IPS-18a (cell line): ENCODE data around the gene ARHGAP15.

ENCODE experiments used
- H3K27ac ChIP-seq: one replicate; pipeline ENCODE4 v1.5.1; 2013; ENCODE audit warnings: low read length
- H3K27me3 ChIP-seq: one replicate; pipeline ENCODE4 v1.6.1; 2013; ENCODE audit warnings: mild to moderate bottlenecking, low read length; ENCODE audit not compliant: control insufficient read depth, insufficient read depth
- H3K36me3 ChIP-seq: one replicate; pipeline ENCODE4 v1.6.1; 2013; ENCODE audit warnings: low read depth, low read length; ENCODE audit not compliant: control insufficient read depth
- H3K4me1 ChIP-seq: one replicate; pipeline ENCODE4 v1.6.1; 2013; ENCODE audit warnings: low read depth, low read length; ENCODE audit not compliant: control insufficient read depth
- H3K4me3 ChIP-seq: one replicate; pipeline ENCODE4 v1.5.1; 2013; ENCODE audit warnings: low read length
- H3K9ac ChIP-seq: one replicate; pipeline ENCODE4 v1.6.1; 2013; ENCODE audit warnings: mild to moderate bottlenecking, low read length, moderate library complexity
- H3K9me3 ChIP-seq: one replicate; pipeline ENCODE4 v1.6.1; 2013; ENCODE audit warnings: low read depth, low read length; ENCODE audit not compliant: control insufficient read depth

ARHGAP15 gene

GRCh38 chr2:143356336-143356735 is 227.1 kb downstream of the ARHGAP15 start:
- Histone ChIP-seq H3K9me3 (no peaks in the 10 kb centered on the region), H3K9ac (no peak overlapping the region), H3K4me3 (no peak overlapping the region), H3K27ac (no peak overlapping the region), H3K36me3 (no peaks in the 10 kb centered on the region), H3K4me1 (no peaks in the 10 kb centered on the region), H3K27me3 (no peaks in the 10 kb centered on the region)

DNA sequence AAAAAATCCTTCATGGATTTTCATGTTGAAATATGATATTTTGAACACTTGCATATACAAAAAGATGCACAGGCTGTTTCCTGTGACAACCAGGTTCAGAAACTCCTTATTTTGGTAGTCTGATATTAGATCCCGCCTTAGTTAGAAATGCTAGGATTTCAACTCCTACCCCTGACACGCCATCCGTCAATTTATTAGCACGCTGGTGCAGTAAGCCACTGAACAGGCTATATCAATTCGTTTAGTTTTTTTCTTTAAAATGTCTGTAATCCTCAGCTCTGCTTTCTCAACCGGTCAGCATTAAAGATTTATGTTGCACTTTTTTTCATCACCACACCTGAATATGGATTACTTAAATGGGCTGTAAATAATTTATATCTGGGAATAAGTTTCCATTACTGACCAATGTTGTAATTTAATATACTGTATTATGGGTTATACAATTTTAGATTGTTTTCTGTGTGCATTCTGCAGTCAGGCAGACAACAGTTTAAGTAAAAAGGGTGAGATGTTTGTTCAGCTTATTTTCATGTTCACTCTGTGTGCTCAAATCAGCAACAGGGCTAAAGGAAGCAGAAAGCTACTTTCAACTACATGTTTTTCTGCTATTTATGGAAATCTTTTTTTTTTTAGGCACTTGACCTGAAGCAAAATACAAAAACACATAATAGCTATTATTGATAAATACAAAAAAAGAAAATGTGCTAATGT is 227.7 kb downstream of the ARHGAP15 start:
- no peaks in the 10 kb centered on the region for H3K4me1 ChIP-seq
- H3K27me3 ChIP-seq: no peaks in the 10 kb centered on the region
- no peaks in the 10 kb centered on the region for H3K36me3 ChIP-seq
- H3K4me3 ChIP-seq: no peak overlapping the region
- H3K9ac ChIP-seq: no peak overlapping the region
- H3K9me3 ChIP-seq: no peaks in the 10 kb centered on the region
- H3K27ac ChIP-seq: no peak overlapping the region

GRCh38 chr2:143357966-143358365 is 228.7 kb downstream of the ARHGAP15 start:
- H3K36me3 ChIP-seq: no peaks in the 10 kb centered on the region
- no peaks in the 10 kb centered on the region for H3K9me3 ChIP-seq
- H3K27ac ChIP-seq: no peak overlapping the region
- H3K4me3 ChIP-seq: no peak overlapping the region
- H3K27me3 ChIP-seq: no peaks in the 10 kb centered on the region
- no peak overlapping the region for H3K9ac ChIP-seq
- no peaks in the 10 kb centered on the region for H3K4me1 ChIP-seq

DNA sequence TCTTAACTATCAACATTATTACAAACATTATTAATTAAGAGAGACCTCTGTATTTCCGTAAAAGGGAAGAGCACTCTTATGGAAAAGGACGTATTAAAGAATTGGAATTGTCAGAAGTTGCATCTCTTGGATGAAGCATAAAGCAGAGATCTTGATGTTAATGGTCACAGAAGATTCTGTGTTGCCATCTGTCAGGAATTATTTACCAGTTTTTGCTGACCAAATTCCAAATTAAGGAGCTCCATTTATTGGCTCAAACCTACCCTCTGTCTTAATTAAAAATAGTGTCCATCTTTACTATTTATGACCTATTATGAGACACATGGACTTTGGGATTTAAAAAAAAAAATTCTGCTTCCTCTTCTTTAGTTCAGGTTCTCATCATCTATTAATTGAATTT is 232.1 kb downstream of the ARHGAP15 start:
- no peaks in the 10 kb centered on the region for H3K4me1 ChIP-seq
- H3K4me3 ChIP-seq: no peak overlapping the region
- no peak overlapping the region for H3K27ac ChIP-seq
- H3K9me3 ChIP-seq: no peaks in the 10 kb centered on the region
- no peak overlapping the region for H3K9ac ChIP-seq
- H3K27me3 ChIP-seq: no peaks in the 10 kb centered on the region
- no peaks in the 10 kb centered on the region for H3K36me3 ChIP-seq

- Histone ChIP-seq H3K4me1 (no peaks in the 10 kb centered on the region), H3K9ac (no peak overlapping the region), H3K9me3 (no peaks in the 10 kb centered on the region), H3K36me3 (no peaks in the 10 kb centered on the region), H3K27ac (no peak overlapping the region), H3K4me3 (no peak overlapping the region), H3K27me3 (no peaks in the 10 kb centered on the region)
Measured at GRCh38 chr2:143371616-143372015, 242.4 kb downstream of the ARHGAP15 start.

- no peaks in the 10 kb centered on the region for H3K4me1 ChIP-seq
Measured at GRCh38 chr2:143375384-143375880, 246.2 kb downstream of the ARHGAP15 start.

GRCh38 chr2:143378996-143379395 is 249.8 kb downstream of the ARHGAP15 start:
- Histone ChIP-seq H3K36me3 (no peaks in the 10 kb centered on the region), H3K27ac (no peak overlapping the region), H3K27me3 (no peaks in the 10 kb centered on the region), H3K9me3 (no peaks in the 10 kb centered on the region), H3K9ac (no peak overlapping the region), H3K4me1 (no peaks in the 10 kb centered on the region), H3K4me3 (no peak overlapping the region)

More at GRCh38 chr2:143375384-143375880, 246.2 kb downstream of the ARHGAP15 start:
- Histone ChIP-seq H3K4me3 (no peak overlapping the region), H3K27ac (no peak overlapping the region), H3K9me3 (no peaks in the 10 kb centered on the region), H3K9ac (no peak overlapping the region), H3K36me3 (no peaks in the 10 kb centered on the region), H3K27me3 (no peaks in the 10 kb centered on the region)

- Histone ChIP-seq H3K27ac (no peak overlapping the region), H3K9me3 (no peaks in the 10 kb centered on the region), H3K4me1 (no peaks in the 10 kb centered on the region)
Measured at GRCh38 chr2:143379955-143380354, 250.7 kb downstream of the ARHGAP15 start.

GRCh38 chr2:143382573-143382972 is 253.4 kb downstream of the ARHGAP15 start:
- Histone ChIP-seq H3K9ac (no peak overlapping the region), H3K9me3 (no peaks in the 10 kb centered on the region), H3K36me3 (no peaks in the 10 kb centered on the region), H3K27ac (no peak overlapping the region), H3K4me3 (no peak overlapping the region), H3K27me3 (no peaks in the 10 kb centered on the region), H3K4me1 (no peaks in the 10 kb centered on the region)

More at GRCh38 chr2:143379955-143380354, 250.7 kb downstream of the ARHGAP15 start:
- Histone ChIP-seq H3K27me3 (no peaks in the 10 kb centered on the region), H3K9ac (no peak overlapping the region), H3K36me3 (no peaks in the 10 kb centered on the region), H3K4me3 (no peak overlapping the region)

GRCh38 chr2:143383016-143383415 is 253.8 kb downstream of the ARHGAP15 start:
- Histone ChIP-seq H3K4me3 (no peak overlapping the region), H3K9ac (no peak overlapping the region), H3K27ac (no peak overlapping the region), H3K36me3 (no peaks in the 10 kb centered on the region), H3K27me3 (no peaks in the 10 kb centered on the region), H3K4me1 (no peaks in the 10 kb centered on the region), H3K9me3 (no peaks in the 10 kb centered on the region)

DNA sequence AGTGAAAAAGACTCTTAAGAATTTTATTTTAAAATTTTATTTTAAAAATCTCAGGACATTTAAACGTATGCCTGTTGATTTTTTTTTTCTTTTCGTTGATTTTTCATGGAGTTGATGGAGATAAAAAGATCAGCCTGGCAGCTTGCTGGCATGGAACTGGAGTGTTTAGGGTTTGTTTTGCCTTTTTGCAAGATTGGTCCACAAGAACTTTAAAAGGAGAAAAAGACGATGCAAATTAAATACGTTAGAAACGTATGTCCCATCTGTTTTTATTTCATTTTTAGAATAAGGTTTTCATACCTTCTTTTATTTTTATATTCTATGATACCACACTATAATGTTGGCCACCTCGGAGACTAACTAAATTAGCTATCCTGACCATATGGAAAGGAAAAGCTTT is 254.9 kb downstream of the ARHGAP15 start:
- Histone ChIP-seq H3K4me1 (peaks cover under 1% of the 10 kb centered on the region), H3K4me3 (no peak overlapping the region), H3K27me3 (no peaks in the 10 kb centered on the region), H3K36me3 (no peaks in the 10 kb centered on the region), H3K27ac (no peak overlapping the region), H3K9ac (no peak overlapping the region), H3K9me3 (no peaks in the 10 kb centered on the region)

GRCh38 chr2:143390171-143390570 is 261.0 kb downstream of the ARHGAP15 start:
- Histone ChIP-seq H3K4me3 (no peak overlapping the region), H3K27ac (no peak overlapping the region), H3K27me3 (no peaks in the 10 kb centered on the region), H3K36me3 (no peaks in the 10 kb centered on the region), H3K4me1 (peaks cover 7% of the 10 kb centered on the region), H3K9ac (no peak overlapping the region), H3K9me3 (no peaks in the 10 kb centered on the region)
